ENCODE data around the gene ESYT1.

Gene ESYT1

DNA sequence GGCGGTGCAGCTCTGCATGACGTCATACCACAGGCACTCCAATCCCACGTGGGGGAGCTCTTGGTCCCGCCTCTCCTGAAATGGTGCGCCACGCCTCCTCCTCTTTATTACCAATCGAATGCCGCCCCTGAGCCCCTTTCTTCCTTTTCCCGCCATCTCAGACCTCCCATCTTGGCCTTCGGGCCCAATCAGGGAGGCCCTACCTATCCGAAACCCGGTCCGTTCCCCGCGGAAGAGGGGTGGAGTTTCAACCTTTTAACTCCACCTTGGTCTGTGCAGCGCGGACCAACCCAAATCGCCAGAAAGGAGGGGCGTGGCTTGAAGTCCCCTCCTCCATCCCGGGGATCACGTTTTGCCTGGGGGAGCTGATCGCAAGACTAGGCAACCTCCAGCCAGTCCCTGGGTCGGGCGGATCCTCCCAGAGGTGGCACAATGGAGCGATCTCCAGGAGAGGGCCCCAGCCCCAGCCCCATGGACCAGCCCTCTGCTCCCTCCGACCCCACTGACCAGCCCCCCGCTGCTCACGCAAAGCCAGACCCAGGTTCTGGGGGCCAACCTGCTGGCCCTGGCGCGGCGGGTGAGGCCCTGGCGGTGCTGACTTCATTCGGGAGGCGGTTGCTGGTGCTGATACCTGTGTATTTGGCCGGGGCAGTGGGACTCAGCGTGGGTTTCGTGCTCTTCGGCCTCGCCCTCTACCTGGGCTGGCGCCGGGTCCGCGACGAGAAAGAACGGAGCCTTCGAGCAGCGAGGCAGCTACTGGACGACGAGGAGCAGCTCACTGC lies at the start of gene ESYT1:
Gene ESYT1, plus strand, starts transcription at position 380 of the 782 bp plus-strand sequence. Its CDS starts 53 bp downstream, at position 433.
- Mint-ChIP-seq H3K9me3 (no peaks in the 10 kb centered on the region), H3K27ac (peak within 1 kb of the TSS; percentile 97), H3K4me3 (peak within 1 kb of the TSS; percentile 100), H3K36me3 (peaks cover 62% of the 10 kb centered on the region), H3K4me1 (peaks cover 71% of the 10 kb centered on the region)
- peak; percentile 95 for ATAC-seq
- DNase-seq (ENCODE audit: low spot score in 2 of 2) = peak; percentile 78 to 95

GRCh38 chr12:56078427-56078826 lies 49.6 kb upstream of the ESYT1 start:
- peak overlapping the region; percentile 79 for H3K4me3 Mint-ChIP-seq
- H3K27ac Mint-ChIP-seq = no peak overlapping the region
- no peaks in the 10 kb centered on the region for H3K9me3 Mint-ChIP-seq
- DNase-seq (ENCODE audit: low spot score in 2 of 2) (no peak), ATAC-seq (no peak)
- no peaks in the 10 kb centered on the region for H3K36me3 Mint-ChIP-seq
- peaks cover 7% of the 10 kb centered on the region for H3K4me1 Mint-ChIP-seq

- Mint-ChIP-seq H3K4me1 (peaks cover 7% of the 10 kb centered on the region), H3K9me3 (no peaks in the 10 kb centered on the region), H3K4me3 (peak overlapping the region; percentile 79), H3K36me3 (no peaks in the 10 kb centered on the region), H3K27ac (no peak overlapping the region)
- DNase-seq (ENCODE audit: low spot score in 2 of 2) (peak; percentile 41 to 73), ATAC-seq (peak; percentile 67)
These were observed 48.9 kb upstream of the ESYT1 start for GRCh38 chr12:56078931-56079722.

GRCh38 chr12:56079723-56080555 lies 48.1 kb upstream of the ESYT1 start, which contains the start of gene ERBB3:
ERBB3 (plus strand) TSS chr12:56080165; CDS start chr12:56080301, 136 bp downstream.
- Mint-ChIP-seq H3K27ac (no peak within 1 kb of the TSS), H3K4me1 (peaks cover 7% of the 10 kb centered on the region)

DNA sequence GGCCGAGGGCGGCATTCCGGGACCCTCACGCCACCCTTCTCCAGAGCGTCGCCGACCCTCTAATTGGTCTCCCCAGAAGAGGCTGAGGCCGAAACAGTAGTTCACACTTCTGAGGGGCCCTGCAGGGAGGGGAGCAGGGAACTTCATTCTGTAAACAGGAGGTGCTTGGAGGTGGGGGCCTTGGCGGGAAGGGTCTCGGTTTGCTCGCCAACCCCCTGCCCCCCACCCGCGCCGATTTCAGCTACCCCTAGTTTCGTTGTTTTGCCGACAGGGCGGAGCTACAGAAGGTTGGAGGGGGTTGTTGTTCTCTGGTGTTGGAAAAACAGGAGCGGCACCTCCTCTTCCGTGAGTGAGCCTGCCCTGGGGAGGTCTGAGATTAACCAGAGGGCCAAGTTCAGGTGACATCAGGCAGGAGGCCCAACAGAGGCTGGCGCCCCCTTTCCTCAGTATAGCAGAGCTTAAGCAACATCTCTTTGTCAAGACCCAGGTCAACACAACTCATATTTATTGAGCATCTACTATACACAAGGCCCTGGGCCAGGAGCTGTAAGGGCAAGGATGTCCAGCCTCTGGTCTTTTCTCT lies 47.4 kb upstream of the ESYT1 start:
- Mint-ChIP-seq H3K4me1 (peaks cover 7% of the 10 kb centered on the region), H3K36me3 (no peaks in the 10 kb centered on the region), H3K4me3 (peak overlapping the region; percentile 79), H3K27ac (no peak overlapping the region), H3K9me3 (no peaks in the 10 kb centered on the region)
- ATAC-seq (no peak), DNase-seq (ENCODE audit: low spot score in 2 of 2) (no peak)

More at GRCh38 chr12:56079723-56080555, 48.1 kb upstream of the ESYT1 start, which contains the start of gene ERBB3:
- peak; percentile 36 to 71 for DNase-seq (ENCODE audit: low spot score in 2 of 2)
- Mint-ChIP-seq H3K36me3 (no peaks in the 10 kb centered on the region), H3K9me3 (no peaks in the 10 kb centered on the region), H3K4me3 (peak within 1 kb of the TSS; percentile 79)
- ATAC-seq = peak; percentile 87

DNA sequence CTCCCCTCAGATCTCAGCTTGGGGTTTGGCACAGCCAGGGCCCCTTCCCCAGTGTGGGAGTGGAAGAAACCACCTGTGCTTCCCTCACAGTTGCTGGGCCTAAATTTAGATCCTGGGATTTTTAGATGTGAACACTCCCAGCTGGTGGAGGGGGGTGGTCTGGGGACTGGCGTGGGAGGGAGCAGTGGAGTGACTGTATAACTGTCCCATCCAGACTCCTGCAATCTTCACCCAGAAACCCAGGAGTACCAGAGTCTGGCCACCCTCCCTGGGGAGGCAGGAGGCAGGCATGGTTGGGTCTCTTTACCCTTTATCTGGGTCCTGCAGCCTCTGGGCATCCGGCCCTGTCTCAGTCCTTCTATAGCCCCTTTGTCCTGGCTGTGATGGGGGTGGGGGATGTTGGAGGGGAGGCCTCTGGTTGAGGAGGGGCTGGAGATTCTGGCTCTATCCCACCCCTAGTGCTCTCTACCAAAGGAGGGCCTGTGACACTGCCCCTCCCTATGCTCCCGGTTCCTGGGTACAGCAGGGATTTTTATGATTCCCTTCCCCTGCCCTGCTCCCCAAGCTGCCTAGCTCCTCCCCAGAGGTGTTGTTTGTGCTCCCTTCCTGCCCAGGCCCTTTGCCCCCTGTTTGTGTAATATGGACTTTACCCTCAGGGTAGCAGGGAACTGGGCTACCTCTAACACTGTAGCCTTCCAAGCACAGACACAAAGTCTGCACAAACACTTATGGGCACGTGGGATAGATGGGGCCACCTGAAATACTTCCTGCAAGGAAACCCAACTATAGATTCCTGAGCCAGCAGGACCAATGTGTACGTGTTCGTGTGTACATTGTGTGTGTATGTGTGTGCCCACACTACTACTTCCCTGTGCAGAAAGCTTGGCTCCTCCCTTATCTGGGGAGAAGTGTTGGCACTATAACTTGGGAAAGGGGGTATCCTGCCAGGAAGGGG lies 46.4 kb upstream of the ESYT1 start:
- peak overlapping the region; percentile 79 for H3K4me3 Mint-ChIP-seq
- DNase-seq (ENCODE audit: low spot score in 2 of 2) (no peak), ATAC-seq (no peak)
- no peaks in the 10 kb centered on the region for H3K9me3 Mint-ChIP-seq
- H3K27ac Mint-ChIP-seq = no peak overlapping the region
- H3K36me3 Mint-ChIP-seq = no peaks in the 10 kb centered on the region
- peaks cover 7% of the 10 kb centered on the region for H3K4me1 Mint-ChIP-seq

DNA sequence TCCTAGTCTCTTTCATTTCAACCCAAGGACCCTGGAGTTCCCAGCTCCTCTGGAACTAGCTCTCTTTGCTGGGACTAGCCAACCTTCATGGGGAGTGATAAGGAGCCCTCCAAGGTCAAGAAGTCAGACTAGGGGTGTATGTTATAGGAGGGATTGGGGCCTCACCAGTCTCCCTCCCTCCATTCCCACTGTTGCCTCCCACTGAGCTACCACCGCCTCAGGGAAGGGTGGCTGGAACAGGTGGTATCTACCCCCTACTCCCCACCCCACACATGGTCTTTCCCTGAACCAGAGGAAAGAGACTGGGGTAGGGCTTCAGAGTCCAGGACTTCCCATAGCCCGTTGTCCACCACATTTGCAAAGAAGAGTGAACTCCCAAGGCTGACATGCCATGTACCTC lies 45.7 kb upstream of the ESYT1 start:
- no peak for ATAC-seq
- no peak overlapping the region for H3K4me3 Mint-ChIP-seq
- no peak for DNase-seq (ENCODE audit: low spot score in 2 of 2)
- H3K9me3 Mint-ChIP-seq = no peaks in the 10 kb centered on the region
- H3K36me3 Mint-ChIP-seq = peaks cover under 1% of the 10 kb centered on the region
- H3K4me1 Mint-ChIP-seq = peaks cover 7% of the 10 kb centered on the region
- no peak overlapping the region for H3K27ac Mint-ChIP-seq

DNA sequence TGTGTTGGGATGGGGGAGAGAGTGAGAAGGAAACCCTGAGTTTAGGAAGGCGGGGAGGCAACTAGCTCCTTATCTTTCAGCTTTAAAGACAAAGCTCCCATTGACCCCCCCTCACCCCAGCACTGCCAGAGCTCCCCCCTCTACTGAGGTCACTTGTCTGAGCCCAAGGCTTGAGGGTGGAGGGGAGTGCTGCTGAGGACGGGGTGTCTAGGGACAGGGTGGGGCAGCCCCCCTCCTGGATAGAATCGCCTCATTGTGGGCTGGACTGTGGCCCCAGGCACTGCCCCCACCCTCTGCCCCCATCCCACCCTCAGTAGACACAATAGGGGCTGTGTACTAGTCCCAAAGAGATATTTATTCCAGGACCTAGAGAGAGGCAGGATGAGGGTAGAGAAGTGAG lies 45.1 kb upstream of the ESYT1 start:
- ATAC-seq (no peak), DNase-seq (ENCODE audit: low spot score in 2 of 2) (no peak)
- Mint-ChIP-seq H3K4me3 (no peak overlapping the region), H3K27ac (no peak overlapping the region), H3K9me3 (no peaks in the 10 kb centered on the region), H3K36me3 (peaks cover 5% of the 10 kb centered on the region), H3K4me1 (peaks cover 7% of the 10 kb centered on the region)

GRCh38 chr12:56084958-56085543 lies 43.0 kb upstream of the ESYT1 start:
- H3K27ac Mint-ChIP-seq = no peak overlapping the region
- H3K36me3 Mint-ChIP-seq = peaks cover 5% of the 10 kb centered on the region
- ATAC-seq (peak; percentile 64), DNase-seq (ENCODE audit: low spot score in 2 of 2) (peak; percentile 18 to 64)
- peaks cover 7% of the 10 kb centered on the region for H3K4me1 Mint-ChIP-seq
- no peaks in the 10 kb centered on the region for H3K9me3 Mint-ChIP-seq
- no peak overlapping the region for H3K4me3 Mint-ChIP-seq

GRCh38 chr12:56086096-56086495 lies 42.0 kb upstream of the ESYT1 start:
- ATAC-seq (no peak), DNase-seq (ENCODE audit: low spot score in 2 of 2) (no peak)
- H3K4me1 Mint-ChIP-seq = peaks cover 3% of the 10 kb centered on the region
- H3K36me3 Mint-ChIP-seq = peaks cover 5% of the 10 kb centered on the region
- no peak overlapping the region for H3K4me3 Mint-ChIP-seq
- no peaks in the 10 kb centered on the region for H3K9me3 Mint-ChIP-seq
- no peak overlapping the region for H3K27ac Mint-ChIP-seq

DNA sequence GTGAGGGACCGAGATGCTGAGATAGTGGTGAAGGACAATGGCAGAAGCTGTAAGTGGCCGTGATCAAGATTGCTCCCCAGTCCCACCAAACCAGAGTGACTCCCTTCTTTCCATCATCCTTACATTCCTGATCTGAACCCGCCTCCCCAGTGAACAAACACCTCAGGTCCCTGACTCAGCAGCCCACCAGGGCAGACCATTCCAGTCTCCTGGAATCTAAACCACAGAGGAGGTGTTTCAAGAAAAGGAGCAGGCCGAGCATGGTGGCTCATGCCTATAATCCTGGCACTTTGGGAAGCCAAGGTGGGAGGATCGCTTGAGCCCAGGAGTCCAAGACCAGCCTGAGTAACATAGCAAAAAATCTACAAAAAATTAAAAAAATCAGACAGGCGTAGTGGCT lies 41.5 kb upstream of the ESYT1 start:
- Mint-ChIP-seq H3K36me3 (peaks cover 5% of the 10 kb centered on the region), H3K4me1 (no peaks in the 10 kb centered on the region), H3K27ac (no peak overlapping the region), H3K4me3 (no peak overlapping the region), H3K9me3 (no peaks in the 10 kb centered on the region)
- ATAC-seq (no peak), DNase-seq (ENCODE audit: low spot score in 2 of 2) (no peak)

DNA sequence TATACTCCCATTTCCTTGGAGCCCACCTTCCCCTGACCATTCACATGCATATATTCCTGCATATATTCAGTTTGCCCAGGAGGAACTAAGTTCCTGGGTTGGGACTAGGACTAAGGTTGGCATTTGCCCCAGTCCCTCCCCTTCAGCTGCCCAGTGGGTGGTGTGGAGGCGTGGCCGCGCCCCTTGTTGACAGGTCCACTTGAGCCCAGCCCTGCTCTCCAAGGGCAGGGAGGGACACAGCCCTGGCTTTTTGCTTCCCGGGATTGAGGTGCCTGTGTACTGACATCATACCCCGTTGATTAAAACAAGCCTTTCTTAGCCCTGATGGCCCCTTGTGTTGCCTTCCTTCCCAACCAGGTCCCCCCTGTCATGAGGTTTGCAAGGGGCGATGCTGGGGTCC lies 40.8 kb upstream of the ESYT1 start:
- H3K4me3 Mint-ChIP-seq = no peak overlapping the region
- H3K36me3 Mint-ChIP-seq = peaks cover 5% of the 10 kb centered on the region
- no peaks in the 10 kb centered on the region for H3K4me1 Mint-ChIP-seq
- DNase-seq (ENCODE audit: low spot score in 2 of 2) (no peak), ATAC-seq (no peak)
- H3K27ac Mint-ChIP-seq = no peak overlapping the region
- H3K9me3 Mint-ChIP-seq = no peaks in the 10 kb centered on the region

DNA sequence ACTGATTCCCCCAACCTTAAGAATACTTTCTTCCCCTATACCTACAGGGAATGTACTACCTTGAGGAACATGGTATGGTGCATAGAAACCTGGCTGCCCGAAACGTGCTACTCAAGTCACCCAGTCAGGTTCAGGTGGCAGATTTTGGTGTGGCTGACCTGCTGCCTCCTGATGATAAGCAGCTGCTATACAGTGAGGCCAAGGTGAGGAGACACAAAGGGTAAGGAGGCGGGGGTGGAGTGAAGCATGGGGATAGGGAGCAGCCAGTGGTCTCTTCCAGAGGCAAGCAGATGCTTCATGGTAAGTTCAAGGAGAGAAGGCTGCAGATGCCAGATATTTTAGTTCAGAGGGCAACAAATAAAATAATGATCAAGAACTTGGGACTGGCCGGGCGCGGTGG lies 30.3 kb upstream of the ESYT1 start:
- Mint-ChIP-seq H3K27ac (no peak overlapping the region), H3K9me3 (no peaks in the 10 kb centered on the region), H3K4me3 (no peak overlapping the region), H3K36me3 (no peaks in the 10 kb centered on the region), H3K4me1 (peaks cover 15% of the 10 kb centered on the region)
- DNase-seq (ENCODE audit: low spot score in 2 of 2) (no peak), ATAC-seq (no peak)
